HUES64 (cell line): Measurements from ENCODE around the gene EPHB1.

Experiments
- H3K27ac ChIP-seq: 2 replicates; pipeline ENCODE4 v1.7.0; 2013; ENCODE audit warnings: low read depth, low read length, inconsistent platforms
- H3K27me3 ChIP-seq: 2 replicates; pipeline ENCODE4 v1.6.1; 2013; ENCODE audit warnings: mild to moderate bottlenecking, low read length; ENCODE audit not compliant: insufficient read depth
- H3K36me3 ChIP-seq: 2 replicates; pipeline ENCODE4 v1.6.1; 2013; ENCODE audit warnings: mild to moderate bottlenecking, low read length; ENCODE audit not compliant: insufficient read depth
- H3K4me1 ChIP-seq: 2 replicates; pipeline ENCODE4 v1.6.1; 2013; ENCODE audit warnings: mild to moderate bottlenecking, low read length, moderate library complexity; ENCODE audit not compliant: insufficient read depth
- H3K4me3 ChIP-seq: 2 replicates; pipeline ENCODE4 v1.5.1; 2013; ENCODE audit warnings: mild to moderate bottlenecking, low read length, moderate library complexity
- H3K9ac ChIP-seq: 2 replicates; pipeline ENCODE4 v1.6.1; 2013; ENCODE audit warnings: mild to moderate bottlenecking, low read depth, low read length
- H3K9me3 ChIP-seq: 2 replicates; pipeline ENCODE4 v1.6.1; 2013; ENCODE audit warnings: low read depth, low read length; ENCODE audit not compliant: insufficient read depth
- WGBS: fragments of 150-250, 120-280 bp; methylation state at CpG from one replicate; pipeline ENCODE4 v1.1.7; 2013; ENCODE audit warnings: missing lambda C conversion rate; 5-methylcytosine and 5-hydroxymethylcytosine counted together

EPHB1 gene

DNA sequence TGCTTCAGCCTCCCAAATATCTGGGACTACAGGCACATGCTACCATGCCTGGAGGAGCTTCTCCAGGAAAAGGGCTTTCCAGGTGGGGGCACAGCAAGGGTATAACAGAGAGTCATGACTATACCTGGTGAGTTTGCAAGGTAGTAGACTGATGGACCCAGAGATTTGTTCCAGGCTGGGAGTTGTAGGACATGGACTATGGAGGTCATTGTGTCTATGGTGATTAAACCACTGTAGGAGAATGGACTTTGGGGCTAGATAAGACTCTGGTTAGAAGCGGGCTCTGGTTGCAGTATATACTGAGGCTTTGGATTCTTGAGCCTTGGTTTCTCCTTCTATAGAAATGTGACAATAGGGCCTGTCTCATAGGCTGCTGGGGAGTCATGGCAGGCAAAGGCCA lies 104.7 kb downstream of the EPHB1 start:
- WGBS: 94% methylated on average over 1 of the region's 1 CpG
- H3K36me3 ChIP-seq: no peaks in the 10 kb centered on the region
- peaks cover 19% of the 10 kb centered on the region for H3K27me3 ChIP-seq
- no peak overlapping the region for H3K4me3 ChIP-seq
- H3K9ac ChIP-seq: no peak overlapping the region
- H3K27ac ChIP-seq: no peak overlapping the region
- no peaks in the 10 kb centered on the region for H3K9me3 ChIP-seq
- H3K4me1 ChIP-seq: no peaks in the 10 kb centered on the region

DNA sequence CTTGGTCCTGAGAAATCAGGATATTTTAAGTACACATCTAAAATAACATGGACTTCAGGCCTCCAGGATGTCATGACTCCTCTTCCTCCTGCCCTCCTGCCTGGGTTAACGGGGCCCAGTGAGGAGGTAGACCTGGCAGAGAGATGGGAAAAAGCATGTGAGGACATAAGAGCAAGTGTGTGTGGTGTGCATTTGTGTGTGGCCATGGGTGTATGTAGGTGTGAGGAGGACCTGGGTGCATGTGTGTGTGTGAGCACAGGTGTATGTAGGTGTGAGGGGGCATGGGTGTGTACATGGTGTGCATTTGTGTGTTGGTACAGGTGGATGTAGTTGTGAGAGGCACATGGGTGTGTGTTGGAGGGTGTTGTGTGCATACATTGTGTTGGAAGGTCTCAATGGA lies 105.4 kb downstream of the EPHB1 start:
- Histone ChIP-seq H3K27me3 (peaks cover 12% of the 10 kb centered on the region; the same call in 1 of the 2 replicates), H3K9me3 (no peaks in the 10 kb centered on the region), H3K27ac (no peak overlapping the region), H3K36me3 (no peaks in the 10 kb centered on the region), H3K4me1 (no peaks in the 10 kb centered on the region), H3K4me3 (no peak overlapping the region), H3K9ac (no peak overlapping the region)
- 87% methylated on average over 1 of the region's 1 CpG for WGBS

DNA sequence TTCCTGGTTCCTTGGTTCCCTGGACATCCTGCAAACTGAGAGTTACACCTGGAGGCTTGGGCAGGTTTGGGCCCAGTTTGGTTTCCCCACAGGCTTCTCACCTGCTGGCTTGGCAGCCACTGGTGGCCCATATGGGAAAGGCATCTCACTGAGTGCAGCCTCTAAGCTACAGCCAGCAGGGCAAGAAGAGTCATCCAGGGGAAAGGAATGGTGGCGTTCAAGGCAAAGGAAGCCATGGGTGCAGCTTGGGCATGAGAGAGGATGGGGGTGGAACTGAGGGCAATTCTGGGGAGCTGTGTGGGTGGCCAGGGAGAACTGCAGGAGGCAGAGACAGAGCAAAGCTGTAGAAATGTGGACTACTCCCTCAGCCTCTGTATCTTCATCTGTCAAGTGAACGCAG lies 106.4 kb downstream of the EPHB1 start:
- WGBS: 94% methylated on average over 2 of the region's 2 CpGs
- Histone ChIP-seq H3K9me3 (no peaks in the 10 kb centered on the region), H3K4me1 (no peaks in the 10 kb centered on the region), H3K27me3 (0 out of 2 replicates have a peak, but pooled peaks cover 2% of the 10 kb centered on the region), H3K9ac (no peak overlapping the region), H3K27ac (no peak overlapping the region), H3K36me3 (no peaks in the 10 kb centered on the region), H3K4me3 (no peak overlapping the region)

DNA sequence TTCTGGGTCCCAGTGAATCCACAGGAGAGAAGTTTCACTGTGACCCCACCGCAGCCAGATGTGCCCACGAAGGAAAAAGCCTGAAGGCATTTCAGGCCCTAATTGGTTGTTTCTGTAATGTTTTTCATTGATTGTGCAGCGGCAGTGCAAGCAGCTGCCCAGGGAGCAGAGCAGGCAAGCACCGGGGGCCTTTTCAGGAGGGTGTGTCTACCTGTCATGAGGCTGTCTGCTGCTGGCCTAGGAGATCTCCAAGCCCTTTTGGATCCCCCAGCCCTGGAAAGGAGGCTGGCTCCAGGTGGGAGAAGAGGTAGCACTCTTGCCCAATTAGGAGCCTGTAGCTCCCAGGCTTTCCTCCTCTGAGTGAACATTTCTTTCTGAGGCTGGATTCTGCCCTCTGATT lies 108.8 kb downstream of the EPHB1 start:
- Histone ChIP-seq H3K9ac (no peak overlapping the region), H3K27ac (no peak overlapping the region), H3K9me3 (no peaks in the 10 kb centered on the region), H3K27me3 (no peaks in the 10 kb centered on the region), H3K4me1 (no peaks in the 10 kb centered on the region), H3K4me3 (no peak overlapping the region), H3K36me3 (no peaks in the 10 kb centered on the region)
- WGBS: 84% methylated on average over 4 of the region's 4 CpGs

DNA sequence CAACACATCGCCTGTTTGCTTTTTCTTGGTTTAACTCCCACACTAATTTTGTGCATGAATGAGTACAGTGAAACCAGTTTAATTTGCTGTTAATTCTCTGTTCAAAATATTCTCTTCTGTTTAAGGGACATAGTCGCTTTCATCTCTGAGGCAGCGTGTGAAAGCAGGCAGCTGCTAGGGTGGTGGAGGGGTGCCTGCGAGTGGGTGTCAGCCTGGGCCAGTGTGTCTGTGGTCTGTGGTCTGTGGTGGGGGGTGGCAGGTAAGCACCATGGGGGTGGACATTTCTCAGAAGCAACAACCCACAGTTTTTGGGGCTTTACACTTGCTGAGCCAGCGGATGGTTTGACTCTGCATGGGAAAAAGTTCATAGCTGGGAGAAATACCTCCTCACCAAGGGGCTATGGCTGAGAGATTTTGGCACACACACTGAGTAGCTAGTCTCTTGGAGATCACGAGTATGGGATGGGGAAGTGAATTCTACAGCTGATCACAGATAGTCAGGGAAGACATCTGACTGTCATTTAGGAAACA lies 109.2 kb downstream of the EPHB1 start:
- Histone ChIP-seq H3K9ac (no peak overlapping the region), H3K36me3 (no peaks in the 10 kb centered on the region), H3K4me1 (no peaks in the 10 kb centered on the region), H3K9me3 (no peaks in the 10 kb centered on the region), H3K27me3 (no peaks in the 10 kb centered on the region), H3K4me3 (no peak overlapping the region), H3K27ac (no peak overlapping the region)
- WGBS: 94% methylated on average over 6 of the region's 6 CpGs

DNA sequence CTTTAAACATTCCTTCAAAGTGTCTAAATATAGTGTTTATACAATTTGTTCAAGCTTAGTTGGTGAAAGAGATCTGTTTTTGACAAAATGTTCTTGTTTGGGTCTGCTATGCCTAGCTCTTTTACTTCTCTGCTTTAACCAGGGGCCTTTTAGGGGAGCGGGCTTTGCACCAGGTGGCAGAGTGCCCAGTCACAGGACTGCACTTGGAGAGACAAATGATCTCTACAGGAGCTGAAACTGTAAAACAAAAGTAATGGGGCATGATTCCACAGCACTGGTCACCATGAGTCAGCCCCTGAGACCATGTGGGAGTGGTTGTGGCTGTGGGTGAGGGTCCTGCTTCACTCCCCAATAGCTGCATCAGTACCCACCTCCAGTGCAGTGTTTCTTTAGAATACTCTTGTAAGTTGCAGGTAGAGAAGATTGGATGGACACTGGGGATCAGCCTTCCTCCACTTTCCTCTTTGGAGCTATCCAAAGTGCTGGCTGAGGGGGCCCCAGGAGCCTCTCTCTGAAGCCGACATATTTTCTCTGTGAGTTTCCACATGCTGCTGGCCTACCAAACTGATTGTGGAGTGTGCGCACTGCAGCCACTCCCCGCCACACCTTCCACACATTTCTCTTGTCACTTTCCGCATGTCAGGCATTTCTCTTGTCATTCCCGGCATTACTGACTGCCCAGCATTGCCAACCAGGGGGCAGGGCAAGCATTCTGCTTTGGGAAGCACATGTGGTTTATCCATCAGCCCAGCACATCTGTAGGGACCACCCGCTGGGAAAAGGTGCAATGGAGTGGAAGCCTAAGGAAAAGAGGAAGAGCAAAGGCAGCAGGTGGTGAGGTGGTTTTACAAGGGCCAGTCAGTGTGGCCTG lies 110.0 kb downstream of the EPHB1 start:
- Histone ChIP-seq H3K27me3 (no peaks in the 10 kb centered on the region), H3K36me3 (no peaks in the 10 kb centered on the region), H3K4me3 (no peak overlapping the region), H3K27ac (no peak overlapping the region), H3K4me1 (no peaks in the 10 kb centered on the region), H3K9ac (no peak overlapping the region), H3K9me3 (no peaks in the 10 kb centered on the region)
- WGBS: 90% methylated on average over 7 of the region's 7 CpGs

DNA sequence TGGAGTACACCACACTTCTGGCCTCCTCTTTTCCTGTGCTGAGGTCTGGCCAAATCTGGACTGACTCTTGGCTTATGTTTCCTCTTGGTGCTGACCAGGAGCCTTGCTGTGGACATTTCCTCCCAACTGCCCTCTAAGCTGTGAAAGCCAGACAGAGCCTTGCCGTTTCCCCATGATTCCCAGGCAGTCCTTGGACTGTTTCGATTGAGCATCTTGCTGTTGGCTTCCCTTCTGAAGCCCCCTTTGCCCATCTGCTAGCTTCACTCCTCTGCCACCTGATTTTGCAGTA lies 110.5 kb downstream of the EPHB1 start:
- no peaks in the 10 kb centered on the region for H3K4me1 ChIP-seq
- 97% methylated on average over 2 of the region's 2 CpGs for WGBS
- no peaks in the 10 kb centered on the region for H3K27me3 ChIP-seq
- H3K4me3 ChIP-seq: no peak overlapping the region
- H3K9ac ChIP-seq: no peak overlapping the region
- no peaks in the 10 kb centered on the region for H3K9me3 ChIP-seq
- H3K27ac ChIP-seq: no peak overlapping the region
- no peaks in the 10 kb centered on the region for H3K36me3 ChIP-seq

DNA sequence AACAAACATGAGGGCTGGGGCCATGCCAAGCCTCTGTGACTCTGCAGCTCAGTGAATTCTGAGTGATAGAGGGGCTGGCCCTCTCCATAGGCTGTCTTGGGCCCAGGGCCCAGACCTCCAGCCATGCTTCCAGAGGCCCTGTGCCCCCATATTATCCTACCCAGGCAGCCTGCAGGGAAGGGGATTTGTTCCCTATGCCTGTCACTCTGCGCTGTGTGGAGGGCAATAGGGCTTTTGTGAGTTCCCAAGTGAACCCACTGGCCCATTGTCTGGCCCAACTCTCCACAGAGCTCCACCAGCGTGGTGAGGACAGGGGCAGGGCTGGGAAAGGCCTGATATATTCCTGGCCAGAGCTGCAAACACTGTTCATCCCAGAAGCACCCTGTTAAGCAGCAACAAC lies 113.2 kb downstream of the EPHB1 start:
- H3K27me3 ChIP-seq: no peaks in the 10 kb centered on the region
- no peaks in the 10 kb centered on the region for H3K4me1 ChIP-seq
- 77% methylated on average over 2 of the region's 2 CpGs for WGBS
- H3K9me3 ChIP-seq: no peaks in the 10 kb centered on the region
- no peak overlapping the region for H3K4me3 ChIP-seq
- H3K36me3 ChIP-seq: no peaks in the 10 kb centered on the region
- H3K27ac ChIP-seq: no peak overlapping the region
- H3K9ac ChIP-seq: no peak overlapping the region

DNA sequence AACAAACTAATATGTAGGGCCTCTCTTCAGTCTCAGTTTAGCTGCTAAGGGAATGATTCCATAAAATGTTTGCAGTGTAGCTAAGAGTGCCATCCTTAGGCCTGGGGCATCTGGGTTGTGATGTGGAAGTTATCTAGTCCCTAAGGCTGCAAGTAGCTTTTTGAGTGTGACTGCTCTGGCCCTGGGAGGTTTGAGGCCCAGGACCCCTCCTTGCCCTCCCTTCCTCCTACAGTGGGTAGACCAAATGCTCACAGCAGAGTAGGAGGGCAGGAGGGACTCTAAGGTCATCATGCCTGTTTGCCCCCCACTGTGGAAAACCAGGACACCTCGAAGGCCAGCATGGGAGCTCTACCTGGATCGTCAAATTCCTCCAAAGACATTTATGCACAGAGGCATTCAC lies 115.0 kb downstream of the EPHB1 start:
- Histone ChIP-seq H3K4me3 (no peak overlapping the region), H3K27me3 (no peaks in the 10 kb centered on the region), H3K4me1 (no peaks in the 10 kb centered on the region), H3K36me3 (no peaks in the 10 kb centered on the region), H3K27ac (no peak overlapping the region), H3K9ac (no peak overlapping the region), H3K9me3 (no peaks in the 10 kb centered on the region)
- 80% methylated on average over 2 of the region's 2 CpGs for WGBS

DNA sequence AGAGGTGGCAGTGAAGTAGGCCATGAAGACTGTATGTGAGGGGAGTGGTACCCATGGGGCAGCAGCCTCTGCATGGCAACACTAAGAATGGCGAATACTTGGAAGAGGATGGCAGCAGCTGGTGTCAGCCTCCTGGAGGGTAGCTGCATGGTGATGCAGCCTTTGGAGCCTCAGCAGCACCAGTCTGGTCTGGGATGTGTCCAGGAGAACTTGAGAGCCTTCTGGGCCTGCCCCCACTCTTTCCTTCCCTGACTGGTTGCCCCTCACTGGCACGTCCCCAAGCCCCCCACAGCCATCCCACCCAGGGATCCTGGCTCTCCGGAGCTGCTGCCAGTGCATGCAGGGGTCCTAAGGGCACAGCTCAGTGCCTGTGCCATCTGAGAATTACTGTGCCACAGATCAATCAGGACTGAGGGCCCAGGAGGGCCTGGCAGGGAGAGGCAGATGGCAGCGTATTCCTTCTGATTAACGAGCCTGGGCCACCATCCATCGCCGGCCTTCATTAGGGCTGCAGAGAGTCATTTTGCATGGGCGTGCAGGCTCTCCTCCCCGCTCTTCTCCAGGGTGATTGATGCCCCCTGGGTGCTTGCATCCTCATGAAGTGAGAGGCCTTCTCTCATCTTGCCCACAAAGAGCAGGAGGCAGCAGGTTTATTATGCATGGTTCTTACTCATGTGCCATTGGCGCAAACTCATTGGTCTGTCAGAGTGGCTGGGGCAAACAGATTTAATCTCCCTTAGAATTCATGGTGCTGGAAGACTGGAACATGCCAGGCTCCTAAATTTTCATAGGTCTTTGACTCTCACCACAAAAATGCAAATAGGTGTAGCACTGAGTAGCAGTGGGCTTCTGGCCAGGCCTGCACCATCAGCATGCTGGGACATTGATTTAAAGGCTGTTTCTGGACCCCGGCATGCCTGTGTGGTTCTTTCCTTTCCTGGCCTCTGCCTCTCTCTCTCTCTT lies 116.8 kb downstream of the EPHB1 start:
- Histone ChIP-seq H3K27me3 (no peaks in the 10 kb centered on the region), H3K9ac (no peak overlapping the region), H3K4me3 (no peak overlapping the region), H3K4me1 (no peaks in the 10 kb centered on the region), H3K9me3 (no peaks in the 10 kb centered on the region), H3K36me3 (no peaks in the 10 kb centered on the region), H3K27ac (no peak overlapping the region)
- 95% methylated on average over 11 of the region's 11 CpGs for WGBS

DNA sequence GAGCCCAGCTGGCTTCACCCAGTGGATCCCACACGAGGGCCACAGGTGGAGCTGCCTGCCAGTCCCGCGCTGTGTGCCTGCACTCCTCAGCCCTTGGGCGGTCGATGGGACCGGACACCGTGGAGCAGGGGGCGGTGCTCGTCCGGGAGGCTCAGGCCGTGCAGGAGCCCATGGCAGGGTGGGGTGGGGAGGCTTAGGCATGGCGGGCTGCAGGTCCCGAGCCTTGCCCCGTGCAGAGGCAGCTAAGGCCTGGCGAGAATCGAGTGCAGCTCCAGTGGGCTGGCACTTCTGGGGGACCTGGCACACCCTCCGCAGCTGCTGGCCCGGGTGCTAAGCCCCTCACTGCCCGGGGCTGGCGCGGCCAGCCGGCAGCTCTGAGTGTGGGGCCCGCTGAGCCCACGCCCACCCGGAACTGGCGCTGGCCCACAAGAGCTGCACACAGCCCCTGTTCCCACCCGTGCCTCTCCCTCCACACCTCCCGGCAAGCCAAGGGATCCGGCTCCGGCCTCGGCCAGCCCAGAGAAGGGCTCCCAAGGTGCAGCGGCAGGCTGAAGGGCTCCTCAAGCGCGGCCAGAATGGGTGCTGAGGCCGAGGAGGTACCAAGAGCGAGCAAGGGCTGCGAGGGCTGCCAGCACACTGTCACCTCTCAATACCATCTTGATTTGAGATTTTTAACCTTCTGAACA lies 121.4 kb downstream of the EPHB1 start:
- H3K36me3 ChIP-seq: no peaks in the 10 kb centered on the region
- no peaks in the 10 kb centered on the region for H3K27me3 ChIP-seq
- no peaks in the 10 kb centered on the region for H3K9me3 ChIP-seq
- H3K9ac ChIP-seq: no peak overlapping the region
- H3K4me3 ChIP-seq: no peak overlapping the region
- no peaks in the 10 kb centered on the region for H3K4me1 ChIP-seq
- H3K27ac ChIP-seq: no peak overlapping the region
- WGBS: 95% methylated on average over 37 of the region's 37 CpGs
